ENCODE results near the gene ARL6IP6.
A peak's percentile ranks its signal among the peaks of the same experiment; 100 is the strongest.

ARL6IP6 gene

DNA sequence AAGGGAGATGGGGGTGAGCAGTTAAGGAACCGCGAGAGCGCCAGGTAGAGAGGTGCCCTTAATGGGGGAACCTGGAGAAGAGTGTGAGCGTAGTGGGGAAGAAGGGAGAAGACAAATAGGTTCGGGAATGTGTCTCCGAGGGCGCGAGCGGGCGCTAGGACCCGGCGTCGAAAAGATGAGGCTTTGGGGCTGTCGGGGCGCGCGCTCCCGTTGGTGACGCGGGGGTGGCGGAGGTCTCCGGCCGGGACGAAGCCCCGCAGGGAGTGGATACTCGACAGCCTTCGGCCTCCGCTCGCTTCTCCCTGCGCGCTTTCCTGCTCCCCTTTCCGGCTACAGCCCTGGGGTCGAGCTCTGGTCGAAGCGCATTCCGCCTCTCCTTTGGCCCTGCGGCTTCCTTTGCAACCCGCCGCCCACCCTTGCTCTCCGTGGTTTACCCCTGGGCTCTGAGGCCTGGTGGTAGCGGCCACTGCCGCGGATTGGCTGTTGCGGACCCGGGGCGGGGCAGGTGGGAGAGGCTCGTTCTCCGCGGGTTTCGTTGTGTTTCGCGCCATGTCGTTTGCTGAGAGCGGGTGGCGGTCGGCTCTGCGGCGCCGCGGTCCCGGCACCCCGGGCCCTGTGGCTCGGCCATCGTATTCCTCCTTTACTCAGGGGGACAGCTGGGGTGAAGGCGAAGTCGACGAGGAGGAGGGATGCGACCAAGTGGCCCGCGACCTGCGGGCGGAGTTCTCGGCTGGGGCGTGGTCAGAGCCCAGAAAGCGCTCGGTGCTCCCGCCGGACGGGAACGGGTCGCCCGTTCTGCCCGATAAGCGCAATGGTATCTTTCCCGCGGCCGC lies at the start of gene ARL6IP6:
Gene ARL6IP6, plus strand, starts transcription at position 545 of the 833 bp plus-strand sequence. Its CDS starts 5 bp downstream, at position 550.
- Histone ChIP-seq H3K27ac (ENCODE audit: extremely low read depth, low read depth, low read length) (peak within 1 kb of the TSS; percentile 89), H3K9me3 (ENCODE audit: control insufficient read depth, insufficient read depth, low read depth, low read length) (no peaks in the 10 kb centered on the region), H3K36me3 (ENCODE audit: control insufficient read depth in 2 of 2, insufficient read depth in 1 of 2, low read length in 2 of 2) (peaks cover 23 to 54% of the 10 kb centered on the region in 2 experiments), H3K4me3 (ENCODE audit: low read depth, low read length) (peak within 1 kb of the TSS; percentile 100), H3K4me1 (ENCODE audit: control insufficient read depth, insufficient read depth, low read length) (0 out of 2 replicates have a peak, but pooled peaks cover 5% of the 10 kb centered on the region)
- CTCF ChIA-PET, result interaction anchor here (0.6 kb wide), 1 partner anchor 24 kb away, joined by 4 read pairs; no protein-coding TSS in a partner anchor
- POLR2A ChIA-PET, result interaction anchor here (0.8 to 2.0 kb wide), 7 partner anchors 10 to 35 kb away, joined by 3 to 16 read pairs (median 6); no protein-coding TSS in a partner anchor
- TF ChIP-seq SP3 (tag by site-specific recombination; IDR thresholded peaks at IDR 0.05), result peak; percentile 73
- no peak for TF ChIP-seq ZNF510 (tag by site-specific recombination; IDR thresholded peaks at IDR 0.05; ENCODE audit: insufficient replicate concordance)
- TF ChIP-seq, protein P1, sequence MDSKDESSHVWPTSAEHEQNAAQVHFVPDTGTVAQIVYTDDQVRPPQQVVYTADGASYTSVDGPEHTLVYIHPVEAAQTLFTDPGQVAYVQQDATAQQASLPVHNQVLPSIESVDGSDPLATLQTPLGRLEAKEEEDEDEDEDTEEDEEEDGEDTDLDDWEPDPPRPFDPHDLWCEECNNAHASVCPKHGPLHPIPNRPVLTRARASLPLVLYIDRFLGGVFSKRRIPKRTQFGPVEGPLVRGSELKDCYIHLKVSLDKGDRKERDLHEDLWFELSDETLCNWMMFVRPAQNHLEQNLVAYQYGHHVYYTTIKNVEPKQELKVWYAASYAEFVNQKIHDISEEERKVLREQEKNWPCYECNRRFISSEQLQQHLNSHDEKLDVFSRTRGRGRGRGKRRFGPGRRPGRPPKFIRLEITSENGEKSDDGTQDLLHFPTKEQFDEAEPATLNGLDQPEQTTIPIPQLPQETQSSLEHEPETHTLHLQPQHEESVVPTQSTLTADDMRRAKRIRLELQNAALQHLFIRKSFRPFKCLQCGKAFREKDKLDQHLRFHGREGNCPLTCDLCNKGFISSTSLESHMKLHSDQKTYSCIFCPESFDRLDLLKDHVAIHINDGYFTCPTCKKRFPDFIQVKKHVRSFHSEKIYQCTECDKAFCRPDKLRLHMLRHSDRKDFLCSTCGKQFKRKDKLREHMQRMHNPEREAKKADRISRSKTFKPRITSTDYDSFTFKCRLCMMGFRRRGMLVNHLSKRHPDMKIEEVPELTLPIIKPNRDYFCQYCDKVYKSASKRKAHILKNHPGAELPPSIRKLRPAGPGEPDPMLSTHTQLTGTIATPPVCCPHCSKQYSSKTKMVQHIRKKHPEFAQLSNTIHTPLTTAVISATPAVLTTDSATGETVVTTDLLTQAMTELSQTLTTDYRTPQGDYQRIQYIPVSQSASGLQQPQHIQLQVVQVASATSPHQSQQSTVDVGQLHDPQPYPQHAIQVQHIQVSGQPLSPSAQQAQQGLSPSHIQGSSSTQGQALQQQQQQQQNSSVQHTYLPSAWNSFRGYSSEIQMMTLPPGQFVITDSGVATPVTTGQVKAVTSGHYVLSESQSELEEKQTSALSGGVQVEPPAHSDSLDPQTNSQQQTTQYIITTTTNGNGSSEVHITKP (tag by site-specific recombination; IDR thresholded peaks at IDR 0.05), result peak; percentile 100
- TF ChIP-seq ZXDB (tag by site-specific recombination; IDR thresholded peaks at IDR 0.05), result peak; percentile 89
- TF ChIP-seq OSR2 (tag by site-specific recombination; IDR thresholded peaks at IDR 0.05), result no peak
- TF ChIP-seq ZNF596 (tag by site-specific recombination; IDR thresholded peaks at IDR 0.05), result no peak
- no peak for TF ChIP-seq ZNF214 (tag by site-specific recombination; IDR thresholded peaks at IDR 0.05; ENCODE audit: borderline replicate concordance)
- TF ChIP-seq KLF1 (tag by site-specific recombination; IDR thresholded peaks at IDR 0.05), result no peak
- peak; percentile 66 for TF ChIP-seq ZNF394 (tag by site-specific recombination; IDR thresholded peaks at IDR 0.05; ENCODE audit: borderline replicate concordance)
- 0 out of 2 replicates have a peak, but pooled peaks have one; percentile 3 for TF ChIP-seq ZNF654 (tag by site-specific recombination; IDR thresholded peaks at IDR 0.05; ENCODE audit: low read depth)
- peak; percentile 58; the same call in 1 of the 2 replicates for TF ChIP-seq OVOL3 (tag by site-specific recombination; IDR thresholded peaks at IDR 0.05)
- peak; percentile 97 for TF ChIP-seq ZBTB7A (tag by site-specific recombination; IDR thresholded peaks at IDR 0.05; ENCODE audit: low read depth)
- TF ChIP-seq, protein P2, sequence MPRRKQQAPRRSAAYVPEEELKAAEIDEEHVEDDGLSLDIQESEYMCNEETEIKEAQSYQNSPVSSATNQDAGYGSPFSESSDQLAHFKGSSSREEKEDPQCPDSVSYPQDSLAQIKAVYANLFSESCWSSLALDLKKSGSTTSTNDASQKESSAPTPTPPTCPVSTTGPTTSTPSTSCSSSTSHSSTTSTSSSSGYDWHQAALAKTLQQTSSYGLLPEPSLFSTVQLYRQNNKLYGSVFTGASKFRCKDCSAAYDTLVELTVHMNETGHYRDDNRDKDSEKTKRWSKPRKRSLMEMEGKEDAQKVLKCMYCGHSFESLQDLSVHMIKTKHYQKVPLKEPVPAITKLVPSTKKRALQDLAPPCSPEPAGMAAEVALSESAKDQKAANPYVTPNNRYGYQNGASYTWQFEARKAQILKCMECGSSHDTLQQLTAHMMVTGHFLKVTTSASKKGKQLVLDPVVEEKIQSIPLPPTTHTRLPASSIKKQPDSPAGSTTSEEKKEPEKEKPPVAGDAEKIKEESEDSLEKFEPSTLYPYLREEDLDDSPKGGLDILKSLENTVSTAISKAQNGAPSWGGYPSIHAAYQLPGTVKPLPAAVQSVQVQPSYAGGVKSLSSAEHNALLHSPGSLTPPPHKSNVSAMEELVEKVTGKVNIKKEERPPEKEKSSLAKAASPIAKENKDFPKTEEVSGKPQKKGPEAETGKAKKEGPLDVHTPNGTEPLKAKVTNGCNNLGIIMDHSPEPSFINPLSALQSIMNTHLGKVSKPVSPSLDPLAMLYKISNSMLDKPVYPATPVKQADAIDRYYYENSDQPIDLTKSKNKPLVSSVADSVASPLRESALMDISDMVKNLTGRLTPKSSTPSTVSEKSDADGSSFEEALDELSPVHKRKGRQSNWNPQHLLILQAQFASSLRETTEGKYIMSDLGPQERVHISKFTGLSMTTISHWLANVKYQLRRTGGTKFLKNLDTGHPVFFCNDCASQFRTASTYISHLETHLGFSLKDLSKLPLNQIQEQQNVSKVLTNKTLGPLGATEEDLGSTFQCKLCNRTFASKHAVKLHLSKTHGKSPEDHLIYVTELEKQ (tag by site-specific recombination; IDR thresholded peaks at IDR 0.05; ENCODE audit: borderline replicate concordance), result peak; percentile 74
- no peak; the same call in 1 of the 2 replicates for TF ChIP-seq ZIC2 (tag by site-specific recombination; IDR thresholded peaks at IDR 0.05)
- TF ChIP-seq ZNF560 (tag by site-specific recombination; IDR thresholded peaks at IDR 0.05; ENCODE audit: borderline replicate concordance), result no peak
- TF ChIP-seq ZBTB21 (tag by site-specific recombination; IDR thresholded peaks at IDR 0.05), result peak; percentile 64
- 0 out of 2 replicates have a peak, but pooled peaks have one; percentile 55 for TF ChIP-seq ZNF239 (tag by site-specific recombination; IDR thresholded peaks at IDR 0.05)
- peak; percentile 87 for TF ChIP-seq ZNF391 (tag by site-specific recombination; IDR thresholded peaks at IDR 0.05; ENCODE audit: borderline replicate concordance, low read depth)
- TF ChIP-seq, protein P3, sequence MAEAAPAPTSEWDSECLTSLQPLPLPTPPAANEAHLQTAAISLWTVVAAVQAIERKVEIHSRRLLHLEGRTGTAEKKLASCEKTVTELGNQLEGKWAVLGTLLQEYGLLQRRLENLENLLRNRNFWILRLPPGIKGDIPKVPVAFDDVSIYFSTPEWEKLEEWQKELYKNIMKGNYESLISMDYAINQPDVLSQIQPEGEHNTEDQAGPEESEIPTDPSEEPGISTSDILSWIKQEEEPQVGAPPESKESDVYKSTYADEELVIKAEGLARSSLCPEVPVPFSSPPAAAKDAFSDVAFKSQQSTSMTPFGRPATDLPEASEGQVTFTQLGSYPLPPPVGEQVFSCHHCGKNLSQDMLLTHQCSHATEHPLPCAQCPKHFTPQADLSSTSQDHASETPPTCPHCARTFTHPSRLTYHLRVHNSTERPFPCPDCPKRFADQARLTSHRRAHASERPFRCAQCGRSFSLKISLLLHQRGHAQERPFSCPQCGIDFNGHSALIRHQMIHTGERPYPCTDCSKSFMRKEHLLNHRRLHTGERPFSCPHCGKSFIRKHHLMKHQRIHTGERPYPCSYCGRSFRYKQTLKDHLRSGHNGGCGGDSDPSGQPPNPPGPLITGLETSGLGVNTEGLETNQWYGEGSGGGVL (tag by site-specific recombination; IDR thresholded peaks at IDR 0.05), result no peak
- no peak for TF ChIP-seq ZNF514 (tag by site-specific recombination; IDR thresholded peaks at IDR 0.05)
- peak; percentile 89; the same call in 1 of the 2 replicates for TF ChIP-seq ZNF777 (tag by site-specific recombination; IDR thresholded peaks at IDR 0.05; ENCODE audit: borderline replicate concordance)
- TF ChIP-seq, protein P4, sequence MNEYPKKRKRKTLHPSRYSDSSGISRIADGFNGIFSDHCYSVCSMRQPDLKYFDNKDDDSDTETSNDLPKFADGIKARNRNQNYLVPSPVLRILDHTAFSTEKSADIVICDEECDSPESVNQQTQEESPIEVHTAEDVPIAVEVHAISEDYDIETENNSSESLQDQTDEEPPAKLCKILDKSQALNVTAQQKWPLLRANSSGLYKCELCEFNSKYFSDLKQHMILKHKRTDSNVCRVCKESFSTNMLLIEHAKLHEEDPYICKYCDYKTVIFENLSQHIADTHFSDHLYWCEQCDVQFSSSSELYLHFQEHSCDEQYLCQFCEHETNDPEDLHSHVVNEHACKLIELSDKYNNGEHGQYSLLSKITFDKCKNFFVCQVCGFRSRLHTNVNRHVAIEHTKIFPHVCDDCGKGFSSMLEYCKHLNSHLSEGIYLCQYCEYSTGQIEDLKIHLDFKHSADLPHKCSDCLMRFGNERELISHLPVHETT (tag by site-specific recombination; IDR thresholded peaks at IDR 0.05), result peak; percentile 91
- no peak; the same call in 1 of the 2 replicates for TF ChIP-seq ZNF140 (tag by site-specific recombination; IDR thresholded peaks at IDR 0.05)
- TF ChIP-seq, protein P5, sequence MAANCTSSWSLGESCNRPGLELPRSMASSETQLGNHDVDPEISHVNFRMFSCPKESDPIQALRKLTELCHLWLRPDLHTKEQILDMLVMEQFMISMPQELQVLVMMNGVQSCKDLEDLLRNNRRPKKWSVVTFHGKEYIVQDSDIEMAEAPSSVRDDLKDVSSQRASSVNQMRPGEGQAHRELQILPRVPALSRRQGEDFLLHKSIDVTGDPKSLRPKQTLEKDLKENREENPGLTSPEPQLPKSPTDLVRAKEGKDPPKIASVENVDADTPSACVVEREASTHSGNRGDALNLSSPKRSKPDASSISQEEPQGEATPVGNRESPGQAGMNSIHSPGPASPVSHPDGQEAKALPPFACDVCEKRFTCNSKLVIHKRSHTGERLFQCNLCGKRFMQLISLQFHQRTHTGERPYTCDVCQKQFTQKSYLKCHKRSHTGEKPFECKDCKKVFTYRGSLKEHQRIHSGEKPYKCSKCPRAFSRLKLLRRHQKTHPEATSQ (tag by site-specific recombination; IDR thresholded peaks at IDR 0.05), result 0 out of 2 replicates have a peak, but pooled peaks have one; percentile 63
